NCI-H510A treated with DMSO at 0.1 percent for 48 hours (cell line): ENCODE results near the gene TXNL4A.
A peak's percentile ranks its signal among the peaks of the same experiment; 100 is the strongest.

ENCODE experiments used
- DNase-seq: peaks from one replicate; lab custom pipeline; 2025; lab: John Stamatoyannopoulos, UW

Gene TXNL4A

DNA sequence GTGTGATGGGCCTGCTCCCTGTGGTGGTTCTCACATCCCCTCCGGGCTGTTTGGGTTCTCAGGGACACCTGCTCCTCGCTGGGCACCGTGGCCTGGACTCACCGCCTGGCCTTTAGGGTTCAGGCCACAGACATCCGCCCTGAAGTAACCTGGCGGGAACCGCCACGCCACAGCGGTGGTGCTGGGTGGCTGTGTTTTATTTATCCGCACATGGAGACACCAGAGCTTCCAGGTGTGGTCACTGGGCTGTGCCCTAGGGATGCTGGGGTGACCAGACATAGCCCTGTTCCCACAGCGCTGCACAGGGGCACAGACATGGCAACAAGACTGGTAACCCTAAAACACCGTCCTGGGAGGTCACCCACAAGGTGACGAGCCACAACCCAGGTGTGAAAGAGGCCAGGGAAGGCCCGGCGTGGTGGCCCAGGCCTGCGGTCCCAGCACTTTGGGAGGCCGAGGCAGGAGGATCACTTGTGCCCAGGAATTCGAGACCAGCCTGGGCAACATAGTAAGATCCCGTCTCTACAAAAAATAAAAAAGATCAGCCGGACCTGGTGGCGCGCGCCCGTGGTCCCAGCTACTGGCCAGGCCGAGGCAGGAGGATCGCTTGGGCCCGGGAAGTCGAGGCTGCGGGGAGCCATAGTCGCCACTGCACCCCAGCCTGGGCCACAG lies 24.6 kb downstream of the TXNL4A start:
- DNase-seq = no peak

DNA sequence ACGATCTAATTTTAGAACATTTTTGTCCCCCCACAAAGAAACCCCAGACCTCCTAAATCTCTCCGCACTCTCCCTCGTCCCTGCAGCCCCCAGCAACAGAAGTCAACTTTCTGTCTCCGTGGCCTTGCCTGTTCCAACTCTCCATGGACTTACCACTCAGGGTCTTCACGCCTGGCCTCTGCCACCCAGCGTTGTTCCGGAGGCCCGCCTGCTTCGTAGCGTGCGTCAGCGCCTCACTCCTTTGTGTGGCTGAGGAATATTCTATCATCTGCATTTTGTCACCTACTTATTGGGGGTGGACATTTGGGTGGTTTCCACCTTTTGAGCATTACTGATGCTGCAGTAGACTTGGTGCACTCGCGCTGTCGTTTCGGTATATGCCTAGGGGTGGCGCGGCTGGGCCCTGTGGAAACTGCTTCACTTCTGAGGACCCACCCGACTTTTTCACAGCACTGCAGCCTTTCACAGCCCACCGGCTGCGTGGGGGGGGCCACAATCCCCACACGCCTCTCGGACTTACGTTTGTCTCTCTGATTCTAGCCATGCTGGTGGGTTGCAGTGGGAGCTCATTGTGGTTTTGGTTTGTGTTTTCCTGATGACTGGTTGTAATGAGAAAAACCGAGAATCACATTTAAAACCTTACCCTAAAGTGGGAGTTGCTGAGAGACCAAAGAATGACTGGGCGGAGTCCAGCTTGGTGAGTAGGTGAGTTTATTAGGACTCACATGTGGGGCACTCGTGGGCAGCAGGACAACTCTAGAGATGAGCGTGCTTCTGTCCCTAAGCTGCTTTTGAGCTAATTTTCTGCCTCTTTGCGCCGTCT lies 25.3 kb downstream of the TXNL4A start:
- DNase-seq = no peak

GRCh38 chr18:79962311-79962710 lies 26.1 kb downstream of the TXNL4A start:
- DNase-seq = no peak

- DNase-seq = no peak
These were observed 26.7 kb downstream of the TXNL4A start for GRCh38 chr18:79961527-79962291.

GRCh38 chr18:79960921-79961526 lies 27.3 kb downstream of the TXNL4A start:
- no peak for DNase-seq

DNA sequence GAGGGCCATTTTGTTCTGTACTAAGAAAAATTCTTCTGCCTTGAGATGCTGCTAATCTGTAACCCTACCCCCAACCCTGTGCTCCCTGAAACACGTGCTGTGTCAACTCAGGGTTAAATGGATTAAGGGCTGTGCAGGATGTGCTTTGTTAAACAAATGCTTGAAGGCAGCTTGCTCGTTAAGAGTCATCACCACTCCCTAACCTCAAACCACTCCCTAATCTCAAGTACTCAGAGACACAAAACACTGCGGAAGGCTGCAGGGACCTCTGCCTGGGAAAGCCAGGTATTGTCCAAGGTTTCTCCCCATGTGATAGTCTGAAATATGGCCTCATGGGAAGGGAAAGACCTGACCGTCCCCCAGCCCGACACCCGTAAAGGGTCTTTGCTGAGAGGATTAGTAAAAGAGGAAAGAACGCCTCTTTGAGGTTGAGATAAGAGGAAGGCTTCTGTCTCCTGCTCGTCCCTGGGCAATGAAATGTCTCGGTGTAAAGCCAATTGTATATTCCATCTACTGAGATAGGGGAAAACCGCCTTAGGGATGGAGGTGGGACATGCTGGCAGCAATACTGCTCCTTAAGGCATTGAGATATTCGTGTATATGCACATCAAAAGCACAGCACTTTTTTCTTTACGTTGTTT lies 28.1 kb downstream of the TXNL4A start:
- peak; percentile 66 for DNase-seq

- DNase-seq = no peak
These were observed 29.4 kb downstream of the TXNL4A start for GRCh38 chr18:79958981-79959380.

- no peak for DNase-seq
These were observed 32.1 kb downstream of the TXNL4A start for GRCh38 chr18:79956276-79956675.

DNA sequence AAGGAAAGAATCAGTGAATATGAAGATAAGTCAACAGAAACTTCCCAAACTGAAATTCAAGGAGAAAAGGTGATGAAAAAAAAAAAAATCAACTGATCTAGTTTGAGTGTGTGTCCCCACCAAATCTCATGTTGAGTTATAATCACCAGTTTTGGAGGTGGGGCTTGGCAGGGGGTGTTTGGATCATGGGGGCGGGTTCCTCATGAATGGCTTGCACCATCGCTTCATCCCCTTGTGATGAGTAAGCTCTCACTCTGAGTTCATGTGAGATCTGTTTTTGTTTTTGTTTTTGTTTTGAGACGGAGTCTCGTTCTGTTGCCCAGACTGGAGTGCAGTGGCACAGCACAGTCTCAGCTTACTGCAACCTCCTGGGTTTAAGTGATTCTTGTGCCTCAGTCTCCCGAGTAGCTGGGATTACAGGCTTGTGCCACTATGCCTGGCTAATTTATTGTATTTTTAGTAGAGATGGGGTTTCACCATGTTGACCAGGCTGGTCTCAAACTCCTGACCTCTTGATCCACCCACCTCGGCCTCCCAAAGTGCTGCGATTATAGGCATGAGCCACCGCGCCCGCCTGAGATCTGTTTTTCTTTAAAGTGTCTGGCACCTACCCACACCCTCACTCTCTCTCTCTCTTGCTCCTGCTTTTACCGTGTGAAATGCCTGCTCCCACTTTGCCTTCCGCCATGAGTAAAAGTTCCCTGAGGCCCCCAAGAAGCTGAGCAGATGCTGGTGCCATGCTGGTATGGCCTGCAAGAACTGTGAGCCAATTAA lies 32.9 kb downstream of the TXNL4A start:
- DNase-seq = no peak

DNA sequence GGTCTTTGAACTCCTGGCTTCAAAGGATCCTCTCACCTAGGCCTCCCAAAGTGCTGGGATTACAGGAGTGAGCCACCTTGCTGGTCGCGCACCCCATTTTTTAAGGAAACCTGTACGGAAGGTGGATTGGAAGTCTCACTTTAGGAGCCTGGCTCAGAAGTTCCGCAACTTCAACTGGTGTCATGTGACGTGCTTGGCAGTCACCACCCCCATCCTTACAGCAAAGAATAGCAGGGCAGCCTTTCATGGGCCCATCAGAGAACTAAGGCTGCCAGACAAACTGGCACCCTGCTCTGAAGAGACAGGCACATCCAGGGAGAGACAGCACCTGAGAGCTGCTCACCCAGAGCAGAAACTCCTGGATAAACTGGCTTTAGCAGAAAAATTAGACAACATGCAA lies 33.6 kb downstream of the TXNL4A start:
- no peak for DNase-seq

DNA sequence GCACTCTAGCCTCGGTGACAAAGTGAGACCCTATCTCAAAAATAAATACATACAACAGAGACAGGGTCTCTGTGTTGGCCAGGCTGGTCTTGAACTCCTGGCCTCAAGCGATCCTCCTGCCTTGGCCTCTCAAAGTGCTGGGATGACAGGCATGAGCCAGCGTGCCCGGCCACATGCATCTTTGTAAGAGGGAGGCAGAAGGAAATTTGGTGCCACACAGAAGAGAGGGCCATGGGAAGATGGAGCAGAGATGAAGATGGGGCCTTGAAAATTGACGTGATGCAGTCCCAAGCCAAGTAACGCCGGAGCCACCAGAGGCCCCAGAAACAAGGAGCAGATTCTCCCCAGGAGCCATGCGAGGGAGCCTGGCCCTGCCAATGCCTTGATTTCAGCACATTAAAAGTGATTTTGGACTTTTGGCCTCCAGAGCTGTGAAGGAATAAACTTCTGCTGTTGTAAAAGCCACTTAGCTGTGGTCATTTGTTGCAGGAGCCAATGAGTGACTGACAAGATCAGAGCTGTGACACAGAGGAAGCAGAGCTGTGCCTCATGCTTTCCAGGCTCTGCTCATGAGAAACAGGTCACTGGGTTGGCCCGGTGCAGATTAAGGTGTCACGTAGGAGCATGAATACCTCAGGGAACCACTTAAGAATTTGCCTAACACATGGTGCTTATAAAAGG lies 34.3 kb downstream of the TXNL4A start:
- no peak for DNase-seq

- no peak for DNase-seq
These were observed 35.3 kb downstream of the TXNL4A start for GRCh38 chr18:79952996-79953559.

GRCh38 chr18:79952456-79952995 lies 35.8 kb downstream of the TXNL4A start:
- DNase-seq = no peak

DNA sequence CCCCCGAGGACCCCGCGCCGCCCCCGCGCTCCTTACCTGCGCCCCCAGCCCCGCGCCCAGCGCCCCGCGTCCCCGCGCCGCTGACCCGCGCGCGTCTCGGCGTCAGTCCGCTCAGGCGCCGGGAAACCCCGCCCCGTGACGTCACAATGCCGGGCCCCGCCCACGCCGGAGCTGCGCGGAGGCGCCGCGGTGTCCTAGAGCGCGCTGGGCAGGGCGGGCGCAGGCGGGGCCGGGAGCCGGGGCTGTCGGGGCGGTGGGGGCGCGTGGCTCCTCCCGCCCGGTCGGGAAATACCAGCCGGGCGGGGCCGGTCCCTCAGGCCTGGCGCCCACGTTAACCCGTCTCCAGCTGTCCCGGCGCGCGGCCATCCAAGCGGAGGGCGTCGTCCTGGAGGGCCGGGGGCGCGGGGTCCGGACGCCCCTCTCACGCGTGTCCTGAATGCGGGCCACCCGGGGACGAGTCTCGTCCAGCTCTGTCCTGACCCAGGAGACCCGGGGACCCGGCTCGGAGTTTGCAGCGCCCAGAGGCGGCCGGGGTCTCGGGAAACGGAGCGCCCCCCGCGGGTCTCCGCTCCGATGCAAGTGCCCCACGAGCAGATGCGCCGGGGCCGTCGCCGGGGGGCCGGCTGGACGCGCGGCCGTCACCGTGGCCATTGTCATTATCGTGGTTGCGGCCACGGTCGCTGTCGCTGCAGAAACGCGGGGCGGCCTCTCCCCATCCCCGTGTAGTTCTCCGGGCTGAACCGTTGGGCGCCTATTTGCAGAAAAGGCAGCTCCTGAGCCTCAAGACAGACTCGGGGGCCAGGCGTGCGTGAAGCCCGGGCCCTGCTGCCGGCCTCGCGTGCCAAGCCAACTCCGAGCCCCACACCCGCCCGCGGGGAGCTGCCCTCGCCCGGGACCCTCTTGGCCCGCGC lies 36.6 kb downstream of the TXNL4A start, which contains the start of gene SLC66A2:
Gene SLC66A2, minus strand, starts transcription at position 109 of the 911 bp plus-strand sequence. CDS start 727 bp downstream, outside the sequence.
- DNase-seq = peak; percentile 69

DNA sequence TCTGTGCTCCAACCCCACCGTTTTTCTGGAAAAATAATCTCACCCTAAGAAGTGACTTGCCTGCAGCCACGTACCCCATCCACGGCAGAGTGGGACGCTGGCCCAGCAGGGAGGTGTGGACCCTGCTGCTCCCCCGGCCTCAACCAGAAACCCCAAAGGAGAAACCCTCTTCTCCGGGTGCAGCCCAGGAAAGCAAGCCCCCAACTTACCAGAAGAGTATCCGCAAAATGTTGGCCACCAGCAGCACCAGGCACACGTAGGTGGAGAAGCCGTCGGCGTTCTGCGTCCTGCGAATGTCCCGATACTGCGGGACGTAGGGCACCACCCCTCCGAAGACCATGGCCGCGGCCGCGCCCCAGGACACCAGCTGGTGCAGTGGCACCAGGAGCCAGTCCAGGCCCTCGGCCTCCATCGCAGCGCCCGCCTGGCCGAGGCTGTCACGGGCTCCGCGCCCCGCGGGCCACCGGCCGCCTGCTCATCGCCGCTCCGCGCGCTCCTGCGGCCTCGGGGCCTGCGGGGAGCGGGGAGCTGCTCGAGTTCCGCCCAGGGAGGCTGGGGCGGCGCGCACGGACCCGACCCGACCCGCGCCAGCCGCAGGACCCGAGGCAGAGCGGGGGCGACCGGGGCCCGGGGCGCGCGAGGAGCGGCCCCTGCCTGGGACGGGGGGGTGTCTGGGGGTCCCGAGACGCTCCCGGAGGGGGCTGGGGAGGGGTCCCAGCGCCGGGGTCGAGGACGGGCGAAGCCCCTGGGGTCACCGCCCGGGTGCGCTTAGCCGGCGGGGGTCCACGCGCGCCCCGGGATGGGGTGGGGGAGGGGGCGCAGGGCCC lies 37.6 kb downstream of the TXNL4A start:
- no peak for DNase-seq

GRCh38 chr18:79949697-79950487 lies 38.5 kb downstream of the TXNL4A start:
- DNase-seq = no peak
